WTC11 (cell line): Measurements from ENCODE around the gene EZR. TPM values are rescaled to one million over a fixed set of nuclear protein-coding genes. Genes with fewer than 3 reads are reported as not detected.

Experiments
- CREB1 ChIP-seq: sonication (generic); formaldehyde crosslinking; IDR thresholded peaks from 2 replicates; pipeline ENCODE4 v1.8.0; 2023; ENCODE audit warnings: mild to moderate bottlenecking, missing genetic modification reagents
- CREM ChIP-seq: sonication (generic); formaldehyde crosslinking; IDR thresholded peaks from 2 replicates; pipeline ENCODE4 v1.8.1; 2022; ENCODE audit warnings: mild to moderate bottlenecking, missing genetic modification reagents, moderate library complexity
- FOXJ3 ChIP-seq: sonication (generic); formaldehyde crosslinking; IDR thresholded peaks from 2 replicates; pipeline ENCODE4 v1.9.0; 2021; ENCODE audit warnings: missing genetic modification reagents, mild to moderate bottlenecking, borderline replicate concordance
- GABPB1 ChIP-seq: sonication (generic); formaldehyde crosslinking; IDR thresholded peaks from 2 replicates; pipeline ENCODE4 v1.8.1; 2023; ENCODE audit warnings: mild to moderate bottlenecking, missing genetic modification reagents
- GRHL2 ChIP-seq: fragments of 250-450 bp; sonication (Bioruptor Pico); IDR thresholded peaks from 2 replicates; pipeline ENCODE4 v1.8.0; 2022; ENCODE audit warnings: mild to moderate bottlenecking, moderate library complexity; ENCODE audit not compliant: insufficient replicate concordance, severe bottlenecking
- IRF2 ChIP-seq: sonication (generic); formaldehyde crosslinking; IDR thresholded peaks from 2 replicates; pipeline ENCODE4 v1.8.0; 2022; ENCODE audit warnings: low read depth, missing genetic modification reagents, borderline replicate concordance
- JAZF1 ChIP-seq: fragments of 250-450 bp; sonication (Bioruptor Pico); IDR thresholded peaks from 2 replicates; pipeline ENCODE4 v1.9.0; 2021; ENCODE audit warnings: moderate library complexity, mild to moderate bottlenecking, inconsistent platforms
- JUN ChIP-seq: sonication (generic); formaldehyde crosslinking; IDR thresholded peaks from 2 replicates; pipeline ENCODE4 v1.8.0; 2023; ENCODE audit warnings: mild to moderate bottlenecking, missing genetic modification reagents
- KAT7 ChIP-seq: sonication (generic); formaldehyde crosslinking; IDR thresholded peaks from 2 replicates; pipeline ENCODE4 v1.8.1; 2023; ENCODE audit warnings: missing genetic modification reagents, mild to moderate bottlenecking, borderline replicate concordance
- NFATC4 ChIP-seq: fragments of 250-450 bp; sonication (Bioruptor Pico); IDR thresholded peaks from 2 replicates; pipeline ENCODE4 v1.9.0; 2021; ENCODE audit warnings: mild to moderate bottlenecking
- SMAD3 ChIP-seq: sonication (generic); formaldehyde crosslinking; IDR thresholded peaks from 2 replicates; pipeline ENCODE4 v1.8.0; 2022; ENCODE audit warnings: missing genetic modification reagents, mild to moderate bottlenecking, borderline replicate concordance
- TEAD1 ChIP-seq: sonication (generic); formaldehyde crosslinking; IDR thresholded peaks from 2 replicates; pipeline ENCODE4 v1.8.0; 2022; ENCODE audit warnings: mild to moderate bottlenecking, missing genetic modification reagents
- TEAD4 ChIP-seq: sonication (generic); formaldehyde crosslinking; IDR thresholded peaks from 2 replicates; pipeline ENCODE4 v1.8.0; 2022; ENCODE audit warnings: mild to moderate bottlenecking, missing genetic modification reagents
- TP53 ChIP-seq: sonication (generic); formaldehyde crosslinking; IDR thresholded peaks from 2 replicates; pipeline ENCODE4 v1.8.1; 2023; ENCODE audit warnings: mild to moderate bottlenecking, missing genetic modification reagents
- ZNF138 ChIP-seq: sonication (generic); formaldehyde crosslinking; conservative IDR thresholded peaks from 2 replicates; pipeline ENCODE4 v1.8.1; 2022; ENCODE audit warnings: mild to moderate bottlenecking, moderate library complexity, missing genetic modification reagents
- ZNF263 ChIP-seq: sonication (generic); formaldehyde crosslinking; IDR thresholded peaks from 2 replicates; pipeline ENCODE4 v1.8.1; 2022; ENCODE audit warnings: low read depth, mild to moderate bottlenecking, moderate library complexity, missing genetic modification reagents
- ZNF396 ChIP-seq: fragments of 250-450 bp; sonication (Bioruptor Pico); IDR thresholded peaks from 2 replicates; pipeline ENCODE4 v1.8.0; 2021; ENCODE audit warnings: mild to moderate bottlenecking, moderate library complexity, borderline replicate concordance
- ZNF416 ChIP-seq: fragments of 250-450 bp; sonication (Bioruptor Pico); IDR thresholded peaks from 2 replicates; pipeline ENCODE4 v1.9.0; 2021; ENCODE audit warnings: mild to moderate bottlenecking, inconsistent platforms
- total RNA-seq: library from RNA; stranded (reverse); gene quantifications from 3 replicates; pipeline ENCODE4 v1.2.3, GENCODE V29; 2021
- TF ChIP-seq, protein P1 (sequence below): sonication (generic); formaldehyde crosslinking; IDR thresholded peaks from 2 replicates; pipeline ENCODE4 v1.8.0; 2023; ENCODE audit warnings: missing genetic modification reagents
- TF ChIP-seq, protein P2 (sequence below): fragments of 250-450 bp; sonication (Bioruptor Pico); IDR thresholded peaks from 2 replicates; pipeline ENCODE4 v1.9.0; 2021; ENCODE audit warnings: mild to moderate bottlenecking
- TF ChIP-seq, protein P3 (sequence below): sonication (generic); formaldehyde crosslinking; conservative IDR thresholded peaks from 2 replicates; pipeline ENCODE4 v1.8.1; 2022; ENCODE audit warnings: mild to moderate bottlenecking, missing genetic modification reagents
- TF ChIP-seq, protein P4 (sequence below): sonication (generic); formaldehyde crosslinking; IDR thresholded peaks from 2 replicates; pipeline ENCODE4 v1.8.1; 2022; ENCODE audit warnings: mild to moderate bottlenecking, missing genetic modification reagents, moderate library complexity, borderline replicate concordance
- TF ChIP-seq, protein P5 (sequence below): fragments of 200-600 bp; IDR thresholded peaks from 2 replicates; pipeline ENCODE4 v1.8.0; 2022; ENCODE audit warnings: antibody characterized with exemption
- TF ChIP-seq, protein P6 (sequence below): sonication (generic); formaldehyde crosslinking; IDR thresholded peaks from 2 replicates; pipeline ENCODE4 v1.8.0; 2022; ENCODE audit warnings: mild to moderate bottlenecking, missing genetic modification reagents
- TF ChIP-seq, protein P7 (sequence below): sonication (generic); formaldehyde crosslinking; IDR thresholded peaks from 2 replicates; pipeline ENCODE4 v1.8.0; 2023; ENCODE audit warnings: missing genetic modification reagents, mild to moderate bottlenecking, borderline replicate concordance
- TF ChIP-seq, protein P8 (sequence below): fragments of 250-450 bp; sonication (Bioruptor Pico); IDR thresholded peaks from 2 replicates; pipeline ENCODE4 v1.9.0; 2021; ENCODE audit warnings: mild to moderate bottlenecking

EZR gene
- total RNA-seq, 1 experiment from 2014 or later = 215 TPM

DNA sequence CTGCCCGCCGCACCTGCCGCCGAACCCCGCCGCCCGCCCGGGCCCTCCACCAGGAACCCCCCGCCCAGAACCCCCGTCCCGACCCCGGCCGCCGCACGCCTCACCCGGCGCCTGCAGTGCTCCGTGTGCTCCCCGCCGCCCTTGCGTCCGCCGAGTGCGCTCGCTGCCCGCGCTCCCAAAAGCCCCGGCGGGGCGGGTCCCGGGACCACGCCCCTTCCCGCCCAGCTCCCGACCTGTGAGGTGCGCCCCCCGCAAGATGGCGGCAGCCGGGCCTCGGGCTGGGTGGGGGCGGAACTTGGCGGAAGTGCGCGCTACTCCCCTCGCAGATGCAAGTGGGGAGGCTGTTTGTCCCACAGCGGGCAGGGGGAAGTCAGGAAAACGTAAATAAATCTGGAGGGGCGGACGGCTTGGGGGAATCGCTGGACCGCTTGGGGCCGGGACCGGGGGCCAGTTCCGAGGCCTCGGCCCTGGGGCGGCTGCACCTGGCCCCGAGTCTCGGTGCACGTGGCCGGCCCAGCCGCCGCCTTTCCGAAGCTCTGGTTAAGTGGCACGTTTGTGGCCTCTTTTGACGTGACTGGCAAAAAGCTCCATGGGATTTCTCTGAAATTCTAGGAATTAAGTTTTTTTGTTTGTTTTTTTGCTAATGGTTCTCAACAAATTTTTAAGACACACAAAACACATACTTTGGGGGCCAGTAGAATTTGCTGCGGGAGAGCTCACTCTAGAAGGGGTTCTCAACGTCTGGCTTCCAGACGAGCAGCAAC is at the start of gene EZR (continued):
- TF ChIP-seq TEAD4 (CRISPR knock-in tag) = peak; percentile 88
- TF ChIP-seq, protein P1, sequence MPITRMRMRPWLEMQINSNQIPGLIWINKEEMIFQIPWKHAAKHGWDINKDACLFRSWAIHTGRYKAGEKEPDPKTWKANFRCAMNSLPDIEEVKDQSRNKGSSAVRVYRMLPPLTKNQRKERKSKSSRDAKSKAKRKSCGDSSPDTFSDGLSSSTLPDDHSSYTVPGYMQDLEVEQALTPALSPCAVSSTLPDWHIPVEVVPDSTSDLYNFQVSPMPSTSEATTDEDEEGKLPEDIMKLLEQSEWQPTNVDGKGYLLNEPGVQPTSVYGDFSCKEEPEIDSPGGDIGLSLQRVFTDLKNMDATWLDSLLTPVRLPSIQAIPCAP (CRISPR knock-in tag) = peak; percentile 95
- TF ChIP-seq, protein P2, sequence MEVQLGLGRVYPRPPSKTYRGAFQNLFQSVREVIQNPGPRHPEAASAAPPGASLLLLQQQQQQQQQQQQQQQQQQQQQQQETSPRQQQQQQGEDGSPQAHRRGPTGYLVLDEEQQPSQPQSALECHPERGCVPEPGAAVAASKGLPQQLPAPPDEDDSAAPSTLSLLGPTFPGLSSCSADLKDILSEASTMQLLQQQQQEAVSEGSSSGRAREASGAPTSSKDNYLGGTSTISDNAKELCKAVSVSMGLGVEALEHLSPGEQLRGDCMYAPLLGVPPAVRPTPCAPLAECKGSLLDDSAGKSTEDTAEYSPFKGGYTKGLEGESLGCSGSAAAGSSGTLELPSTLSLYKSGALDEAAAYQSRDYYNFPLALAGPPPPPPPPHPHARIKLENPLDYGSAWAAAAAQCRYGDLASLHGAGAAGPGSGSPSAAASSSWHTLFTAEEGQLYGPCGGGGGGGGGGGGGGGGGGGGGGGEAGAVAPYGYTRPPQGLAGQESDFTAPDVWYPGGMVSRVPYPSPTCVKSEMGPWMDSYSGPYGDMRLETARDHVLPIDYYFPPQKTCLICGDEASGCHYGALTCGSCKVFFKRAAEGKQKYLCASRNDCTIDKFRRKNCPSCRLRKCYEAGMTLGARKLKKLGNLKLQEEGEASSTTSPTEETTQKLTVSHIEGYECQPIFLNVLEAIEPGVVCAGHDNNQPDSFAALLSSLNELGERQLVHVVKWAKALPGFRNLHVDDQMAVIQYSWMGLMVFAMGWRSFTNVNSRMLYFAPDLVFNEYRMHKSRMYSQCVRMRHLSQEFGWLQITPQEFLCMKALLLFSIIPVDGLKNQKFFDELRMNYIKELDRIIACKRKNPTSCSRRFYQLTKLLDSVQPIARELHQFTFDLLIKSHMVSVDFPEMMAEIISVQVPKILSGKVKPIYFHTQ (CRISPR knock-in tag) = 0 out of 2 replicates have a peak, but pooled peaks have one; percentile 25
- no peak for TF ChIP-seq GRHL2 (CRISPR knock-in tag)
- TF ChIP-seq, protein P3, sequence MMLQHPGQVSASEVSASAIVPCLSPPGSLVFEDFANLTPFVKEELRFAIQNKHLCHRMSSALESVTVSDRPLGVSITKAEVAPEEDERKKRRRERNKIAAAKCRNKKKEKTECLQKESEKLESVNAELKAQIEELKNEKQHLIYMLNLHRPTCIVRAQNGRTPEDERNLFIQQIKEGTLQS (CRISPR knock-in tag) = peak; percentile 72
- peak; percentile 67 for TF ChIP-seq GABPB1
- TF ChIP-seq ZNF263 (CRISPR knock-in tag) = peak; percentile 78
- TF ChIP-seq, protein P4, sequence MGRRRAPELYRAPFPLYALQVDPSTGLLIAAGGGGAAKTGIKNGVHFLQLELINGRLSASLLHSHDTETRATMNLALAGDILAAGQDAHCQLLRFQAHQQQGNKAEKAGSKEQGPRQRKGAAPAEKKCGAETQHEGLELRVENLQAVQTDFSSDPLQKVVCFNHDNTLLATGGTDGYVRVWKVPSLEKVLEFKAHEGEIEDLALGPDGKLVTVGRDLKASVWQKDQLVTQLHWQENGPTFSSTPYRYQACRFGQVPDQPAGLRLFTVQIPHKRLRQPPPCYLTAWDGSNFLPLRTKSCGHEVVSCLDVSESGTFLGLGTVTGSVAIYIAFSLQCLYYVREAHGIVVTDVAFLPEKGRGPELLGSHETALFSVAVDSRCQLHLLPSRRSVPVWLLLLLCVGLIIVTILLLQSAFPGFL (CRISPR knock-in tag) = peak; percentile 96
- peak; percentile 91; the same call in 1 of the 2 replicates for TF ChIP-seq SMAD3 (CRISPR knock-in tag)
- peak; percentile 62; the same call in 1 of the 2 replicates for TF ChIP-seq ZNF396
- peak; percentile 98 for TF ChIP-seq TP53
- peak; percentile 96; the same call in 1 of the 2 replicates for TF ChIP-seq TEAD1 (CRISPR knock-in tag)
- TF ChIP-seq IRF2 (CRISPR knock-in tag) = peak; percentile 84; the same call in 1 of the 2 replicates
- TF ChIP-seq, protein P5, sequence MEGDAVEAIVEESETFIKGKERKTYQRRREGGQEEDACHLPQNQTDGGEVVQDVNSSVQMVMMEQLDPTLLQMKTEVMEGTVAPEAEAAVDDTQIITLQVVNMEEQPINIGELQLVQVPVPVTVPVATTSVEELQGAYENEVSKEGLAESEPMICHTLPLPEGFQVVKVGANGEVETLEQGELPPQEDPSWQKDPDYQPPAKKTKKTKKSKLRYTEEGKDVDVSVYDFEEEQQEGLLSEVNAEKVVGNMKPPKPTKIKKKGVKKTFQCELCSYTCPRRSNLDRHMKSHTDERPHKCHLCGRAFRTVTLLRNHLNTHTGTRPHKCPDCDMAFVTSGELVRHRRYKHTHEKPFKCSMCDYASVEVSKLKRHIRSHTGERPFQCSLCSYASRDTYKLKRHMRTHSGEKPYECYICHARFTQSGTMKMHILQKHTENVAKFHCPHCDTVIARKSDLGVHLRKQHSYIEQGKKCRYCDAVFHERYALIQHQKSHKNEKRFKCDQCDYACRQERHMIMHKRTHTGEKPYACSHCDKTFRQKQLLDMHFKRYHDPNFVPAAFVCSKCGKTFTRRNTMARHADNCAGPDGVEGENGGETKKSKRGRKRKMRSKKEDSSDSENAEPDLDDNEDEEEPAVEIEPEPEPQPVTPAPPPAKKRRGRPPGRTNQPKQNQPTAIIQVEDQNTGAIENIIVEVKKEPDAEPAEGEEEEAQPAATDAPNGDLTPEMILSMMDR = no peak
- TF ChIP-seq, protein P6, sequence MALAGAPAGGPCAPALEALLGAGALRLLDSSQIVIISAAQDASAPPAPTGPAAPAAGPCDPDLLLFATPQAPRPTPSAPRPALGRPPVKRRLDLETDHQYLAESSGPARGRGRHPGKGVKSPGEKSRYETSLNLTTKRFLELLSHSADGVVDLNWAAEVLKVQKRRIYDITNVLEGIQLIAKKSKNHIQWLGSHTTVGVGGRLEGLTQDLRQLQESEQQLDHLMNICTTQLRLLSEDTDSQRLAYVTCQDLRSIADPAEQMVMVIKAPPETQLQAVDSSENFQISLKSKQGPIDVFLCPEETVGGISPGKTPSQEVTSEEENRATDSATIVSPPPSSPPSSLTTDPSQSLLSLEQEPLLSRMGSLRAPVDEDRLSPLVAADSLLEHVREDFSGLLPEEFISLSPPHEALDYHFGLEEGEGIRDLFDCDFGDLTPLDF = peak; percentile 98
- TF ChIP-seq JUN = peak; percentile 97
- no peak for TF ChIP-seq ZNF416
- peak; percentile 85; the same call in 1 of the 2 replicates for TF ChIP-seq FOXJ3
- TF ChIP-seq, protein P7, sequence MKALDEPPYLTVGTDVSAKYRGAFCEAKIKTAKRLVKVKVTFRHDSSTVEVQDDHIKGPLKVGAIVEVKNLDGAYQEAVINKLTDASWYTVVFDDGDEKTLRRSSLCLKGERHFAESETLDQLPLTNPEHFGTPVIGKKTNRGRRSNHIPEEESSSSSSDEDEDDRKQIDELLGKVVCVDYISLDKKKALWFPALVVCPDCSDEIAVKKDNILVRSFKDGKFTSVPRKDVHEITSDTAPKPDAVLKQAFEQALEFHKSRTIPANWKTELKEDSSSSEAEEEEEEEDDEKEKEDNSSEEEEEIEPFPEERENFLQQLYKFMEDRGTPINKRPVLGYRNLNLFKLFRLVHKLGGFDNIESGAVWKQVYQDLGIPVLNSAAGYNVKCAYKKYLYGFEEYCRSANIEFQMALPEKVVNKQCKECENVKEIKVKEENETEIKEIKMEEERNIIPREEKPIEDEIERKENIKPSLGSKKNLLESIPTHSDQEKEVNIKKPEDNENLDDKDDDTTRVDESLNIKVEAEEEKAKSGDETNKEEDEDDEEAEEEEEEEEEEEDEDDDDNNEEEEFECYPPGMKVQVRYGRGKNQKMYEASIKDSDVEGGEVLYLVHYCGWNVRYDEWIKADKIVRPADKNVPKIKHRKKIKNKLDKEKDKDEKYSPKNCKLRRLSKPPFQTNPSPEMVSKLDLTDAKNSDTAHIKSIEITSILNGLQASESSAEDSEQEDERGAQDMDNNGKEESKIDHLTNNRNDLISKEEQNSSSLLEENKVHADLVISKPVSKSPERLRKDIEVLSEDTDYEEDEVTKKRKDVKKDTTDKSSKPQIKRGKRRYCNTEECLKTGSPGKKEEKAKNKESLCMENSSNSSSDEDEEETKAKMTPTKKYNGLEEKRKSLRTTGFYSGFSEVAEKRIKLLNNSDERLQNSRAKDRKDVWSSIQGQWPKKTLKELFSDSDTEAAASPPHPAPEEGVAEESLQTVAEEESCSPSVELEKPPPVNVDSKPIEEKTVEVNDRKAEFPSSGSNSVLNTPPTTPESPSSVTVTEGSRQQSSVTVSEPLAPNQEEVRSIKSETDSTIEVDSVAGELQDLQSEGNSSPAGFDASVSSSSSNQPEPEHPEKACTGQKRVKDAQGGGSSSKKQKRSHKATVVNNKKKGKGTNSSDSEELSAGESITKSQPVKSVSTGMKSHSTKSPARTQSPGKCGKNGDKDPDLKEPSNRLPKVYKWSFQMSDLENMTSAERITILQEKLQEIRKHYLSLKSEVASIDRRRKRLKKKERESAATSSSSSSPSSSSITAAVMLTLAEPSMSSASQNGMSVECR (CRISPR knock-in tag) = peak; percentile 97
- no peak for TF ChIP-seq NFATC4
- TF ChIP-seq CREM = peak; percentile 84
- peak; percentile 94 for TF ChIP-seq KAT7
- no peak for TF ChIP-seq JAZF1 (CRISPR knock-in tag)
- TF ChIP-seq ZNF138 = peak; percentile 97
- peak; percentile 96 for TF ChIP-seq CREB1 (CRISPR knock-in tag)
- TF ChIP-seq, protein P8, sequence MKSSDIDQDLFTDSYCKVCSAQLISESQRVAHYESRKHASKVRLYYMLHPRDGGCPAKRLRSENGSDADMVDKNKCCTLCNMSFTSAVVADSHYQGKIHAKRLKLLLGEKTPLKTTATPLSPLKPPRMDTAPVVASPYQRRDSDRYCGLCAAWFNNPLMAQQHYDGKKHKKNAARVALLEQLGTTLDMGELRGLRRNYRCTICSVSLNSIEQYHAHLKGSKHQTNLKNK (CRISPR knock-in tag) = no peak
